NCI-H226 (cell line): Measurements from ENCODE around the gene LRRTM4.
"Not testable (repeated sequence)": the region's sequence is repeated elsewhere in the genome, so short reads cannot be mapped to it uniquely, and the experiment has no call there.

ENCODE experiments used
- DNase-seq: peaks from one replicate; pipeline ENCODE4 v3.0.0-alpha.2; 2015

The LRRTM4 gene

GRCh38 chr2:76713312-76713711 lies 808.9 kb downstream of the LRRTM4 start:
- no peak for DNase-seq

- no peak for DNase-seq
These were observed 810.7 kb downstream of the LRRTM4 start for GRCh38 chr2:76711490-76711889.

GRCh38 chr2:76700894-76701293 lies 821.3 kb downstream of the LRRTM4 start:
- DNase-seq = no peak

- not testable (repeated sequence) for DNase-seq
These were observed 824.0 kb downstream of the LRRTM4 start for GRCh38 chr2:76697998-76698713.
